ENCODE data around the gene UBR4.

Gene UBR4

DNA sequence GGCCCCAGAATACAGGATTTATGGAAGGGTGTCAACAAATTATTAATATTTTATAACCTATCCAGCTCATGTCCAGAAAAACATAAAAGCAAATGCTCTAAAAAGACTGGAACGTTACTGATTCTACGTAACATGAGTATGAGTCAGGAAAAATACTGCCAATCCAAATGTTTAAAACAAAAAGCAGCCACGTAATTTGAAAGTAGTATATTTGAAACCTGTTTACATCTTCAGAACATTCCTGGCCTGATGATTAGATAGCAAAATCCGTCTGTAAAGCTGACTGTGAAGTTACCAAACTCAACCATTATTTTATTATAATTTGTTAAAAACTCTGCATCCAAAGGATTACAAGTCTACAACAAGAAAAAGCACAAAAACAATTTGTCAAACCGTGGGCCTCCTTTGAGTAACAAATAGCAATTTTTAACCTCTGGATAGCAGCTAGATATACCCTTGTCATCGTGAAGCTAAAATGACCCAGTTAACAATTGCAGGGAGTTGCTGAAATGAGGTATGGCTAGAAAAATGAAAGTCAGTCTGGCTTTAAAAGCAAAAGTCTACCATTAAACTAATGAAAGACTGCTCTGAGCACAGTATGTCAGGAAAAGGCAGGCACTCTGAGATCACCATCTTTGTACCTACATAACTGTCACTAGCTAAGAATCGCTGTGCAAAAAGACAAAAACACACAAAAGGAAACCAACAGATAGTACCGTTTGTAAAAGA, 1.2 kb downstream of the UBR4 start:
- TF ChIP-seq, protein P1, sequence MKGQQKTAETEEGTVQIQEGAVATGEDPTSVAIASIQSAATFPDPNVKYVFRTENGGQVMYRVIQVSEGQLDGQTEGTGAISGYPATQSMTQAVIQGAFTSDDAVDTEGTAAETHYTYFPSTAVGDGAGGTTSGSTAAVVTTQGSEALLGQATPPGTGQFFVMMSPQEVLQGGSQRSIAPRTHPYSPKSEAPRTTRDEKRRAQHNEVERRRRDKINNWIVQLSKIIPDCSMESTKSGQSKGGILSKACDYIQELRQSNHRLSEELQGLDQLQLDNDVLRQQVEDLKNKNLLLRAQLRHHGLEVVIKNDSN (IDR thresholded peaks at IDR 0.05), result no peak
- no peak for TF ChIP-seq CREB1 (IDR thresholded peaks at IDR 0.05; ENCODE audit: low read depth)
- no peak for TF ChIP-seq RAD21 (IDR thresholded peaks at IDR 0.05; ENCODE audit: low read depth)
- no peak for TF ChIP-seq EP300 (IDR thresholded peaks at IDR 0.05; ENCODE audit: borderline replicate concordance)

DNA sequence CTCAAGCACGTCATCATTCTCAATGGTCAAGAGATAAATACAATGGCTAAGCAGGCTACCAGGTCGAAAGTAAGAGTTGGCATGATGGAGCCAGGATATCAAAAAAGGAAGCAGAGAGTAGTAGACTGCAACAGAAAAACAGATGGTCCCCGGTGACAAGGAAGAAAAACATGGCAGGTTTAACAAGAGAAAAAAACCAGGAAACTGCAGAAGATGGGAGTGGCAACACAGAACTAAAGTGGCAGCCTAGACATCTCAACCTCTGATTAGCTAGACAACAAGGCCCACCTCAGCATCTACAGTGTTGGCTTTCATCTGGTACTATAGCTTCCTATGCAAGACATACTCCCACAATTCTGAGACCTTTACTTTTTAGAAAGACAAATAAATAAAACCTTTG, 3.1 kb downstream of the UBR4 start:
- TF ChIP-seq TAF1 (IDR thresholded peaks at IDR 0.05; ENCODE audit: low read depth) (no peak), CEBPB (IDR thresholded peaks at IDR 0.05) (no peak), EP300 (IDR thresholded peaks at IDR 0.05; ENCODE audit: borderline replicate concordance) (no peak)
- TF ChIP-seq, protein P1 (IDR thresholded peaks at IDR 0.05), result no peak

DNA sequence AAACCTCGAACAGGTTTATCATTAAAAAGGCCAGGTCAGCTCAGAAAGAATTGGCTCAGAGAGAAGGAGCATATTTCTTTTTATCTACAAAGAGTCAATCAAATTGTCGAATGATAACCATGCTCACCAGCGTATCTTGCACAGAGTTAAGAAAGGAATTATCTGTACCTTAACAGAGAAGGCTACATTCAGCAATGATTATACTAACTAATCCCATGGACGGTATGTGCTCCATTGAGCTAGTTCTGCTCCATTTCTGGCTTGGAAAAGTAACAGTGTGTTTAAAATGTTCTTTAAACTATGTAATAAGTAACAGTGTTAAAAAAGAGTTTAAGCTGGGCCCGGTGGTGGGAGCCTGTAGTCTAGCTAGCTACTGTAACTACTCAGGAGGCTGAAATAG, 4.2 kb downstream of the UBR4 start:
- TF ChIP-seq NFIC (IDR thresholded peaks at IDR 0.05), result no peak
- TF ChIP-seq, protein P2, sequence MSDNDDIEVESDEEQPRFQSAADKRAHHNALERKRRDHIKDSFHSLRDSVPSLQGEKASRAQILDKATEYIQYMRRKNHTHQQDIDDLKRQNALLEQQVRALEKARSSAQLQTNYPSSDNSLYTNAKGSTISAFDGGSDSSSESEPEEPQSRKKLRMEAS (IDR thresholded peaks at IDR 0.05), result no peak

DNA sequence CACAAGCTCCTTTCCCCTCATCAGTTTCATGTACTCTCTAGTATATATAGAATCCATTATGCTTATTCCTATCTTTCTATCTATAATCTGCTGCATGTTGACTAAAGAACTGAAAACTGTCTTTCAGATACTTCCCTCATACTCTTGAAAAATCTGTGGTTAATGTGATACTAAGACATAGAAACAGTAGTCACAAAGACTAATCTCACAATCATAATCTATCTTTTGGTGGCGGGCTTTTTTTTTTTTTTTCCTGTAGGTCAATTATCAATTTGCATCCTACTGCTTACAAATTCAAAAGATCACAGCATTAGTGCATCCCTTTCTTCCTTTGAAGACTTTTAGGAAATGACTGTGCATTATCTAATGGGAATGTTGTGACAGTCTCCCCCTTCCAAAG, 4.7 kb downstream of the UBR4 start:
- TF ChIP-seq, protein P3, sequence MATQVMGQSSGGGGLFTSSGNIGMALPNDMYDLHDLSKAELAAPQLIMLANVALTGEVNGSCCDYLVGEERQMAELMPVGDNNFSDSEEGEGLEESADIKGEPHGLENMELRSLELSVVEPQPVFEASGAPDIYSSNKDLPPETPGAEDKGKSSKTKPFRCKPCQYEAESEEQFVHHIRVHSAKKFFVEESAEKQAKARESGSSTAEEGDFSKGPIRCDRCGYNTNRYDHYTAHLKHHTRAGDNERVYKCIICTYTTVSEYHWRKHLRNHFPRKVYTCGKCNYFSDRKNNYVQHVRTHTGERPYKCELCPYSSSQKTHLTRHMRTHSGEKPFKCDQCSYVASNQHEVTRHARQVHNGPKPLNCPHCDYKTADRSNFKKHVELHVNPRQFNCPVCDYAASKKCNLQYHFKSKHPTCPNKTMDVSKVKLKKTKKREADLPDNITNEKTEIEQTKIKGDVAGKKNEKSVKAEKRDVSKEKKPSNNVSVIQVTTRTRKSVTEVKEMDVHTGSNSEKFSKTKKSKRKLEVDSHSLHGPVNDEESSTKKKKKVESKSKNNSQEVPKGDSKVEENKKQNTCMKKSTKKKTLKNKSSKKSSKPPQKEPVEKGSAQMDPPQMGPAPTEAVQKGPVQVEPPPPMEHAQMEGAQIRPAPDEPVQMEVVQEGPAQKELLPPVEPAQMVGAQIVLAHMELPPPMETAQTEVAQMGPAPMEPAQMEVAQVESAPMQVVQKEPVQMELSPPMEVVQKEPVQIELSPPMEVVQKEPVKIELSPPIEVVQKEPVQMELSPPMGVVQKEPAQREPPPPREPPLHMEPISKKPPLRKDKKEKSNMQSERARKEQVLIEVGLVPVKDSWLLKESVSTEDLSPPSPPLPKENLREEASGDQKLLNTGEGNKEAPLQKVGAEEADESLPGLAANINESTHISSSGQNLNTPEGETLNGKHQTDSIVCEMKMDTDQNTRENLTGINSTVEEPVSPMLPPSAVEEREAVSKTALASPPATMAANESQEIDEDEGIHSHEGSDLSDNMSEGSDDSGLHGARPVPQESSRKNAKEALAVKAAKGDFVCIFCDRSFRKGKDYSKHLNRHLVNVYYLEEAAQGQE (IDR thresholded peaks at IDR 0.05; ENCODE audit: low read depth), result no peak
- TF ChIP-seq, protein P1 (IDR thresholded peaks at IDR 0.05), result no peak
- TF ChIP-seq EGR1 (IDR thresholded peaks at IDR 0.05), result no peak
- TF ChIP-seq, protein P2 (IDR thresholded peaks at IDR 0.05), result no peak
- TF ChIP-seq NFIC (IDR thresholded peaks at IDR 0.05), result no peak
- no peak for TF ChIP-seq TCF12 (IDR thresholded peaks at IDR 0.05; ENCODE audit: low read depth)
- no peak for TF ChIP-seq TEAD4 (IDR thresholded peaks at IDR 0.05)
- no peak for TF ChIP-seq FOXM1 (IDR thresholded peaks at IDR 0.05; ENCODE audit: borderline replicate concordance, low read depth)
- no peak for TF ChIP-seq TAF1 (IDR thresholded peaks at IDR 0.05; ENCODE audit: low read depth)
- no peak for TF ChIP-seq RAD21 (IDR thresholded peaks at IDR 0.05; ENCODE audit: low read depth)
- TF ChIP-seq YY1 (IDR thresholded peaks at IDR 0.05; ENCODE audit: low read depth), result no peak
- TF ChIP-seq EP300 (IDR thresholded peaks at IDR 0.05; ENCODE audit: borderline replicate concordance), result no peak
- no peak for TF ChIP-seq CEBPB (IDR thresholded peaks at IDR 0.05)
- no peak for TF ChIP-seq CREB1 (IDR thresholded peaks at IDR 0.05; ENCODE audit: low read depth)
- no peak for TF ChIP-seq ZBTB7A (IDR thresholded peaks at IDR 0.05; ENCODE audit: low read depth)

DNA sequence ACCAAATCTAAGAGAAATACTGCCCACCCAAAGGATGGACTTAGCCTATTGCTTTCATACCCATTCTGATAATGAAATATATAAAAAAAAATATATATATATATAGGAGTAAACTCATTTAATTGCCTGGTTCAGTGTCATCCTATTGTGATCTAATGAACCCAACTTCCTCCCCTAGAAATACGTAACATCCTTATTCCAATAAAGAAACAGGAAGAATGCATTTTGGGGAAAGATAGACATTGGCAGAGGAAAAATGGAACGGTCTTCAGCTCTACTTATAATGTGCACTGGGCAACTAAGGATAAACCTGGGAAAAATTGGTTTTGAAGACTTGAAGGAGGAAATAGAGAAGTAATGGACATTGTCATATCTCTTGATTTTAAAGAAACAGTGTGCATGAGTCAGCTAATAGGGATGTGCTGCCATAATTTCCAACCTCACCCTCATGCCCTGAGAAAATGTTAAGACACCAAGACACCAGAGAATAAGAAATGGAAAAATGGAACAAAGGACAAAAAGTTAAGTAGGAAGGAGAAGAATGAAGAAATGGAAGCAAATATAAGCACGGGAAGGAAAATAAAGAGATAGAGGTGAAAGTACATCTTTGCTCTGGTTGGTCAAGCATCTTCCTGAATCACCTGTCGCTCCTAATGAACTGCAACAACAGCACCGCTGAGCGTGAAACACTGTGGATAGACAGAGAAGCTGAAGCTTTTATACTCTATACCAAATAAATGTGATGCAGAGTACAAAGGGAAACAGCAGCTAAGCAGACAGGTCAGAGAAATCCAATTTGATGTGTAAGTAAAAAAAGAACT, 5.4 kb downstream of the UBR4 start:
- TF ChIP-seq FOXM1 (IDR thresholded peaks at IDR 0.05; ENCODE audit: borderline replicate concordance, low read depth) (no peak), YY1 (IDR thresholded peaks at IDR 0.05; ENCODE audit: low read depth) (no peak), EP300 (IDR thresholded peaks at IDR 0.05; ENCODE audit: borderline replicate concordance) (no peak), TCF12 (IDR thresholded peaks at IDR 0.05; ENCODE audit: low read depth) (no peak), CEBPB (IDR thresholded peaks at IDR 0.05) (no peak), TEAD4 (IDR thresholded peaks at IDR 0.05) (no peak), TAF1 (IDR thresholded peaks at IDR 0.05; ENCODE audit: low read depth) (no peak), EGR1 (IDR thresholded peaks at IDR 0.05) (no peak)
- TF ChIP-seq, protein P2 (IDR thresholded peaks at IDR 0.05), result no peak
- TF ChIP-seq, protein P1 (IDR thresholded peaks at IDR 0.05), result no peak
- TF ChIP-seq, protein P3 (IDR thresholded peaks at IDR 0.05; ENCODE audit: low read depth), result no peak
